AG04450 (cell line): Measurements from ENCODE around the gene C1QTNF6. TPM values are rescaled to one million over a fixed set of nuclear protein-coding genes. Genes with fewer than 3 reads are reported as not detected.

ENCODE experiments used
- CTCF ChIA-PET: fragments of 300-600, 350-600 bp; formaldehyde crosslinking; extraction: SDS; loops from one replicate; lab custom pipeline; 2022; ENCODE audit warnings: antibody characterized with exemption, inconsistent platforms; lab: Charles Lee
- POLR2A ChIA-PET: fragments of 350-600 bp; formaldehyde crosslinking; extraction: SDS; loops from one replicate; lab custom pipeline; 2021; ENCODE audit warnings: antibody characterized with exemption, inconsistent platforms; lab: Yijun Ruan, JAX
- DNase-seq: peaks from one replicate; pipeline ENCODE4 v3.0.0-alpha.2; 2011; ENCODE audit warnings: low read depth, low spot score
- H3K27ac ChIP-seq: one replicate; pipeline ENCODE4 v1.5.1; 2012; ENCODE audit warnings: low read depth, low read length, control low read depth
- H3K27me3 ChIP-seq: one replicate; pipeline ENCODE4 v1.6.0; 2012; ENCODE audit warnings: low read length; ENCODE audit not compliant: control insufficient read depth, insufficient read depth
- H3K4me3 ChIP-seq: 2 replicates; pipeline ENCODE4 v1.5.1; 2011; ENCODE audit warnings: mild to moderate bottlenecking, low read depth, low read length, control low read depth
- H3K9me3 ChIP-seq: 2 replicates; pipeline ENCODE4 v1.5.1; 2012; ENCODE audit warnings: low read length; ENCODE audit not compliant: control insufficient read depth, insufficient read depth
- CTCF ChIP-seq: IDR thresholded peaks from 2 replicates; pipeline ENCODE4 v1.5.1; 2011; ENCODE audit warnings: low read depth, low read length, control low read depth, inconsistent platforms
- polyA plus RNA-seq: library from polyadenylated mRNA; depleted of rRNA; stranded (reverse); fragments of >200 nt; gene quantifications from 2 replicates; pipeline ENCODE4 v1.2.3, GENCODE V29; 2011

Gene C1QTNF6
- polyA plus RNA-seq, 1 experiment, result 8.2 TPM

- Histone ChIP-seq H3K27me3 (peaks cover 22% of the 10 kb centered on the region), H3K4me3 (no peak overlapping the region), H3K27ac (no peak overlapping the region), H3K9me3 (peaks cover 5% of the 10 kb centered on the region)
- TF ChIP-seq CTCF, result no peak
- ChIA-PET CTCF (no interaction called here), POLR2A (no interaction called here)
- DNase-seq, result no peak
Measured at GRCh38 chr22:37221424-37222333, 33.6 kb upstream of the C1QTNF6 start.

GRCh38 chr22:37220543-37220981 lies 32.5 kb upstream of the C1QTNF6 start:
- TF ChIP-seq CTCF, result no peak
- CTCF ChIA-PET, result no interaction called here
- no peak for DNase-seq
- no peak overlapping the region for H3K4me3 ChIP-seq
- POLR2A ChIA-PET, result no interaction called here
- peaks cover 5% of the 10 kb centered on the region for H3K9me3 ChIP-seq
- H3K27me3 ChIP-seq, result peaks cover 22% of the 10 kb centered on the region
- H3K27ac ChIP-seq, result no peak overlapping the region

- no peak for DNase-seq
- Histone ChIP-seq H3K27me3 (peaks cover 24% of the 10 kb centered on the region), H3K9me3 (peaks cover 5% of the 10 kb centered on the region), H3K4me3 (no peak overlapping the region), H3K27ac (no peak overlapping the region)
- ChIA-PET CTCF (no interaction called here), POLR2A (no interaction called here)
- TF ChIP-seq CTCF, result no peak
Measured at GRCh38 chr22:37219533-37219932, 31.5 kb upstream of the C1QTNF6 start.

- no peak overlapping the region for H3K4me3 ChIP-seq
- no peak overlapping the region for H3K27ac ChIP-seq
- peaks cover 31% of the 10 kb centered on the region for H3K27me3 ChIP-seq
- CTCF ChIA-PET, result no interaction called here
- no peak for DNase-seq
- H3K9me3 ChIP-seq, result peaks cover 5% of the 10 kb centered on the region
- POLR2A ChIA-PET, result no interaction called here
- TF ChIP-seq CTCF, result no peak
Measured at GRCh38 chr22:37218771-37219411, 30.8 kb upstream of the C1QTNF6 start.

GRCh38 chr22:37218399-37218770 lies 30.3 kb upstream of the C1QTNF6 start:
- CTCF ChIA-PET, result no interaction called here
- TF ChIP-seq CTCF, result no peak
- peaks cover 36% of the 10 kb centered on the region for H3K27me3 ChIP-seq
- DNase-seq, result no peak
- no peak overlapping the region for H3K4me3 ChIP-seq
- peaks cover 5% of the 10 kb centered on the region for H3K9me3 ChIP-seq
- POLR2A ChIA-PET, result no interaction called here
- no peak overlapping the region for H3K27ac ChIP-seq
